GM12878 (cell line): ENCODE measurements around the gene TM7SF3. TPM values are rescaled to one million over a fixed set of nuclear protein-coding genes. Genes with fewer than 3 reads are reported as not detected.

Source experiments
- polyA plus RNA-seq, 11 experiments: library from polyadenylated mRNA; depleted of rRNA in 4 of 11; unstranded in 6 of 11; stranded (reverse) in 5 of 11; fragments of >200 nt; fragmentation: Nextera tagmentation in 4 of 11; fragmentation: Illumina TruSeq in 1 of 11; extraction: Ambion mirVana in 4 of 11; extraction: Trizol in 1 of 11; gene quantifications; 1 replicate in 1 of 11; 2 replicates in 10 of 11; pipeline versions ENCODE4 v1.2.1 to v1.2.3, GENCODE V29; 2011 to 2016; ENCODE audit warnings: inconsistent platforms in 2 of 11, missing spikeins in 2 of 11, low read depth in 1 of 11
- total RNA-seq, 4 experiments: library from RNA; depleted of rRNA in 3 of 4; stranded (reverse); fragments of >200 nt in 3 of 4; fragmentation: Illumina TruSeq in 1 of 4; extraction: Trizol in 1 of 4; gene quantifications; 2 replicates each; pipeline versions ENCODE4 v1.2.1 to v1.2.3, GENCODE V29; 2013 to 2021

The TM7SF3 gene
- total and polyA plus RNA-seq, 10 of the 15 experiments (the other 5 are each of a cell fraction or from before 2014, with no cell fraction given), result 31.4 to 341 (median 74.8) TPM

Other genes with a start within 250 kb of the TM7SF3 start
- gene ITPR2, start 181.2 kb downstream of the TM7SF3 start, total RNA-seq (2014; rRNA removed), result 61.6 and 62.7 TPM in 2 replicates
- gene ITPR2, start 181.2 kb downstream of the TM7SF3 start, total RNA-seq (2014; rRNA removed; fragmentation: Illumina TruSeq; extraction: Trizol), result 67.0 and 73.4 TPM in 2 replicates
- gene ITPR2, start 181.2 kb downstream of the TM7SF3 start, total RNA-seq (2021), result 72.6 and 76.2 TPM in 2 replicates
- gene ITPR2, start 181.2 kb downstream of the TM7SF3 start, polyA plus RNA-seq (2011; rRNA removed), result 63.8 and 94.8 TPM in 2 replicates
- gene ITPR2, start 181.2 kb downstream of the TM7SF3 start, polyA plus RNA-seq (2014; fragmentation: Illumina TruSeq; extraction: Trizol), result 38.8 and 46.4 TPM in 2 replicates
- 10 to 100 TPM in 1 of 2 experiments, 1 to 10 TPM in 1; 7.5 to 10.9 TPM for gene ITPR2, start 181.2 kb downstream of the TM7SF3 start, polyA plus RNA-seq (2014; fragmentation: Nextera tagmentation; extraction: Ambion mirVana)
- 22.9 and 24.5 TPM in 2 replicates for gene ITPR2, start 181.2 kb downstream of the TM7SF3 start, polyA plus RNA-seq (2014; rRNA removed)
- gene ITPR2, start 181.2 kb downstream of the TM7SF3 start, polyA plus RNA-seq (2016; fragmentation: Nextera tagmentation; extraction: Ambion mirVana), result 10 to 100 TPM; 44.0 to 50.2 TPM
- 38.8 and 53.1 TPM in 2 replicates for gene INTS13, start 76.4 kb downstream of the TM7SF3 start, total RNA-seq (2014; rRNA removed)
- 65.1 and 72.0 TPM in 2 replicates for gene INTS13, start 76.4 kb downstream of the TM7SF3 start, total RNA-seq (2014; rRNA removed; fragmentation: Illumina TruSeq; extraction: Trizol)
- 34.3 and 37.5 TPM in 2 replicates for gene INTS13, start 76.4 kb downstream of the TM7SF3 start, total RNA-seq (2021)
- gene INTS13, start 76.4 kb downstream of the TM7SF3 start, polyA plus RNA-seq (2011; rRNA removed), result 65.3 and 126 TPM in 2 replicates
- gene INTS13, start 76.4 kb downstream of the TM7SF3 start, polyA plus RNA-seq (2014; fragmentation: Illumina TruSeq; extraction: Trizol), result 54.5 and 72.0 TPM in 2 replicates
- 10 to 100 TPM; 43.4 to 65.4 TPM for gene INTS13, start 76.4 kb downstream of the TM7SF3 start, polyA plus RNA-seq (2014; fragmentation: Nextera tagmentation; extraction: Ambion mirVana)
- 33.4 and 35.3 TPM in 2 replicates for gene INTS13, start 76.4 kb downstream of the TM7SF3 start, polyA plus RNA-seq (2014; rRNA removed)
- gene INTS13, start 76.4 kb downstream of the TM7SF3 start, polyA plus RNA-seq (2016; fragmentation: Nextera tagmentation; extraction: Ambion mirVana), result 10 to 100 TPM; 70.6 to 71.7 TPM
- 28.5 and 31.2 TPM in 2 replicates for gene FGFR1OP2, start 75.9 kb downstream of the TM7SF3 start, total RNA-seq (2014; rRNA removed)
- gene FGFR1OP2, start 75.9 kb downstream of the TM7SF3 start, total RNA-seq (2014; rRNA removed; fragmentation: Illumina TruSeq; extraction: Trizol), result 41.9 and 44.0 TPM in 2 replicates
- 30.1 and 32.7 TPM in 2 replicates for gene FGFR1OP2, start 75.9 kb downstream of the TM7SF3 start, total RNA-seq (2021)
- gene FGFR1OP2, start 75.9 kb downstream of the TM7SF3 start, polyA plus RNA-seq (2011; rRNA removed), result 59.1 and 121 TPM in 2 replicates
- gene FGFR1OP2, start 75.9 kb downstream of the TM7SF3 start, polyA plus RNA-seq (2014; fragmentation: Illumina TruSeq; extraction: Trizol), result 36.7 and 47.3 TPM in 2 replicates
- 10 to 100 TPM; 29.0 to 32.2 TPM for gene FGFR1OP2, start 75.9 kb downstream of the TM7SF3 start, polyA plus RNA-seq (2014; fragmentation: Nextera tagmentation; extraction: Ambion mirVana)
- 32.0 and 39.9 TPM in 2 replicates for gene FGFR1OP2, start 75.9 kb downstream of the TM7SF3 start, polyA plus RNA-seq (2014; rRNA removed)
- 10 to 100 TPM; 45.4 to 51.4 TPM for gene FGFR1OP2, start 75.9 kb downstream of the TM7SF3 start, polyA plus RNA-seq (2016; fragmentation: Nextera tagmentation; extraction: Ambion mirVana)
- 32.8 and 33.9 TPM in 2 replicates for gene MED21, start 8.2 kb upstream of the TM7SF3 start, total RNA-seq (2014; rRNA removed)
- gene MED21, start 8.2 kb upstream of the TM7SF3 start, total RNA-seq (2014; rRNA removed; fragmentation: Illumina TruSeq; extraction: Trizol), result 38.6 and 41.9 TPM in 2 replicates
- gene MED21, start 8.2 kb upstream of the TM7SF3 start, total RNA-seq (2021), result 25.5 and 29.1 TPM in 2 replicates
- 72.7 and 83.6 TPM in 2 replicates for gene MED21, start 8.2 kb upstream of the TM7SF3 start, polyA plus RNA-seq (2011; rRNA removed)
- 33.9 and 34.7 TPM in 2 replicates for gene MED21, start 8.2 kb upstream of the TM7SF3 start, polyA plus RNA-seq (2014; fragmentation: Illumina TruSeq; extraction: Trizol)
- gene MED21, start 8.2 kb upstream of the TM7SF3 start, polyA plus RNA-seq (2014; fragmentation: Nextera tagmentation; extraction: Ambion mirVana), result 10 to 100 TPM; 42.6 to 56.0 TPM
- gene MED21, start 8.2 kb upstream of the TM7SF3 start, polyA plus RNA-seq (2014; rRNA removed), result 22.4 and 28.5 TPM in 2 replicates
- 10 to 100 TPM; 57.0 to 59.0 TPM for gene MED21, start 8.2 kb upstream of the TM7SF3 start, polyA plus RNA-seq (2016; fragmentation: Nextera tagmentation; extraction: Ambion mirVana)
- not detected in 2 replicates for gene C12orf71, start 68.2 kb upstream of the TM7SF3 start, total RNA-seq (2014; rRNA removed)
- not detected in 2 replicates for gene C12orf71, start 68.2 kb upstream of the TM7SF3 start, total RNA-seq (2014; rRNA removed; fragmentation: Illumina TruSeq; extraction: Trizol)
- not detected in 2 replicates for gene C12orf71, start 68.2 kb upstream of the TM7SF3 start, total RNA-seq (2021)
- not detected in 2 replicates for gene C12orf71, start 68.2 kb upstream of the TM7SF3 start, polyA plus RNA-seq (2011; rRNA removed)
- not detected in 2 replicates for gene C12orf71, start 68.2 kb upstream of the TM7SF3 start, polyA plus RNA-seq (2014; fragmentation: Illumina TruSeq; extraction: Trizol)
- under 1 TPM in 1 of 2 experiments, not detected in 1; 0.05 TPM for gene C12orf71, start 68.2 kb upstream of the TM7SF3 start, polyA plus RNA-seq (2014; fragmentation: Nextera tagmentation; extraction: Ambion mirVana)
- gene C12orf71, start 68.2 kb upstream of the TM7SF3 start, polyA plus RNA-seq (2014; rRNA removed), result not detected in 2 replicates
- not detected for gene C12orf71, start 68.2 kb upstream of the TM7SF3 start, polyA plus RNA-seq (2016; fragmentation: Nextera tagmentation; extraction: Ambion mirVana)
- gene STK38L, start 229.9 kb upstream of the TM7SF3 start, total RNA-seq (2014; rRNA removed), result 92.7 and 120 TPM in 2 replicates
- gene STK38L, start 229.9 kb upstream of the TM7SF3 start, total RNA-seq (2014; rRNA removed; fragmentation: Illumina TruSeq; extraction: Trizol), result 130 and 131 TPM in 2 replicates
- gene STK38L, start 229.9 kb upstream of the TM7SF3 start, total RNA-seq (2021), result 110 and 131 TPM in 2 replicates
- 121 and 218 TPM in 2 replicates for gene STK38L, start 229.9 kb upstream of the TM7SF3 start, polyA plus RNA-seq (2011; rRNA removed)
- 134 and 173 TPM in 2 replicates for gene STK38L, start 229.9 kb upstream of the TM7SF3 start, polyA plus RNA-seq (2014; fragmentation: Illumina TruSeq; extraction: Trizol)
- gene STK38L, start 229.9 kb upstream of the TM7SF3 start, polyA plus RNA-seq (2014; fragmentation: Nextera tagmentation; extraction: Ambion mirVana), result 10 to 100 TPM; 43.0 to 50.2 TPM
- gene STK38L, start 229.9 kb upstream of the TM7SF3 start, polyA plus RNA-seq (2014; rRNA removed), result 76.8 and 90.8 TPM in 2 replicates
- gene STK38L, start 229.9 kb upstream of the TM7SF3 start, polyA plus RNA-seq (2016; fragmentation: Nextera tagmentation; extraction: Ambion mirVana), result 100 to 1,000 TPM; 144 to 154 TPM